Measurements from ENCODE around the gene CALML4. TPM values are rescaled to one million over a fixed set of nuclear protein-coding genes. Genes with fewer than 3 reads are reported as not detected.

CALML4 gene
- total RNA-seq, 1 experiment from 2014 or later: 3.3 TPM

DNA sequence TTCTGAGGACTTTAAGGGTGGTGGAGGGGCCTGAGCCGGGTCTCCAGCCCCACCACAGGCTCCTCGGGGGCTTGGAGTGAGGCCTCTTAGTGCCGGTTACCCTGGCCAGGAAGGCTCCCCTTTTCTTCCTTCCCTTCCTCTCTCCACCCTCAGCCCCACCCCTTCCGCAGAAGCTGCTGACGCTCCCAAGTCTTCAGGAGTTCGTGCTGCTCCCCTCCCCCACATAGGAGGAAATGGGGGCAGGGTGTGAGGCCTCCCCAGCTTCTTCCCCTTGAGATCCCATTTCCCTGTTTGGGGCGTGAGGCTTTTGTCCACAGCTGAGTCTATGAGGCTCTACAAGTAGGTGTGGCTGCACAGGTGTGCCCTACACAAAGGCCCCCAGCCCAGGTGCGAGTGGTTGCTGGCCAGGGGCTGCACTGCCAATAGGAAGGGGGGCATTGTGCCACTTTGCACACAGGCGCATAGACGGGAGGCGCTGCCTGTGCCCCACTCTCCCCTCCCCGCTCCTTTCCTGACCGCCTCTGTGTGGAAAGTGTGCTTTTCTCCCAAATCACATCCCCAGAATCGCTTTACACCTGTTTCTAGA, 915 bp upstream of the CALML4 start:
- H3K4me1 Mint-ChIP-seq (ENCODE audit: insufficient read depth, unreplicated experiment): peaks cover 6% of the 10 kb centered on the region
- BruUV-seq (replicated peaks): no TSS peak

DNA sequence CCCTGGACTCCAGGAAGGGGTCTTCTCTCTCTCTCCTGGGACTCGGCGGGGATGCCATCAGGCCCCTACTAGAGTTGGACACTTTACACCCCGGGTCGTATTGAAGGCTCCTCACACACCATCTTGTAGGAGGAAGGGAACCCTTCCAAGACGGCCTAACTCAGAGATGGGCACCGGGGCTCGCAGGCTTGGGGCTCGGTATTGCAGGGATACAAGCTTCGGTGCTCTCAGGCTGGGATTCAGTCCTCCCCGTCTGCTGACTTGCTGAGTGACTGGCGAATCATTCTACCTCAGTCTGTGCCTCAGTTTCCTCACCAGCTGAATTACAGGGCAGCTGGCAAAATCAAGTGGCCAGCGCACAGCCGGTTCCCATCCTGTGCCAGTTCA, 419 bp upstream of the CALML4 start:
- DNase-seq (ENCODE audit: unreplicated experiment): no peak
- POLR2A ChIA-PET: no interaction called here
- intact Hi-C loops (cut with micrococcal nuclease): no loop called here
- Mint-ChIP-seq H3K4me3 (ENCODE audit: unreplicated experiment) (no peak overlapping the region), H3K36me3 (ENCODE audit: insufficient read depth, unreplicated experiment) (peaks cover 10% of the 10 kb centered on the region), H3K4me1 (ENCODE audit: insufficient read depth, unreplicated experiment) (peaks cover 6% of the 10 kb centered on the region), H3K27me3 (ENCODE audit: insufficient read depth, unreplicated experiment) (no peaks in the 10 kb centered on the region), H3K9me3 (ENCODE audit: unreplicated experiment) (no peaks in the 10 kb centered on the region), H3K27ac (ENCODE audit: low read depth, unreplicated experiment) (no peak overlapping the region)
- BruUV-seq (replicated peaks): no TSS peak
- no peak for TF ChIP-seq CTCF (IDR thresholded peaks at IDR 0.05; ENCODE audit: unreplicated experiment)
- CTCF ChIA-PET: no interaction called here

More for the DNA sequence above, 915 bp upstream of the CALML4 start:
- intact Hi-C loops (cut with micrococcal nuclease): no loop called here
- DNase-seq (ENCODE audit: unreplicated experiment): no peak
- H3K27ac Mint-ChIP-seq (ENCODE audit: low read depth, unreplicated experiment): no peak overlapping the region
- H3K27me3 Mint-ChIP-seq (ENCODE audit: insufficient read depth, unreplicated experiment): no peaks in the 10 kb centered on the region
- ChIA-PET POLR2A (no interaction called here), CTCF (no interaction called here)
- H3K9me3 Mint-ChIP-seq (ENCODE audit: unreplicated experiment): no peaks in the 10 kb centered on the region
- TF ChIP-seq CTCF (IDR thresholded peaks at IDR 0.05; ENCODE audit: unreplicated experiment): no peak
- H3K4me3 Mint-ChIP-seq (ENCODE audit: unreplicated experiment): no peak overlapping the region
- peaks cover 10% of the 10 kb centered on the region for H3K36me3 Mint-ChIP-seq (ENCODE audit: insufficient read depth, unreplicated experiment)

DNA sequence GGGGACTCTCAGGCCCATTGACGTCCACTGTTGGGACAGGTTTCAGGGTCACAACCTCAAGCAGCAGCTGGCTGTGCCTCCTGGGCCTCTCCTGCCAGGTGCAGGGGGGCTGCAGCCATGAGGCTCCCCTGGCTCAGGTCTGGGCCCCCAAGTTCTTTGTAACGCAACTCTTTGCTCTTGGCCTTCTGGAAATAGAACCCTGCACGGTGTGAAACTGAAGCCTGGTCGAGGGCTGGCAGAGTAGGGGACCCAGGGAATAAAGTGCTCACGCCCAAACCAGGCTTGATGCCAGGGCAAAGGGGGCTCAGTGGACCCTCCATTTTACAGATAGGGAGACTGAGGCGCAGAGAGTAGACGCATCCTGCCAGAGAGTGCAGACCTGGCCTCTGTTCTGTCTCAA, 771 bp downstream of the CALML4 start:
- no peak for TF ChIP-seq CTCF (IDR thresholded peaks at IDR 0.05; ENCODE audit: unreplicated experiment)
- Mint-ChIP-seq H3K9me3 (ENCODE audit: unreplicated experiment) (no peaks in the 10 kb centered on the region), H3K4me1 (ENCODE audit: insufficient read depth, unreplicated experiment) (no peaks in the 10 kb centered on the region), H3K4me3 (ENCODE audit: unreplicated experiment) (no peak overlapping the region), H3K36me3 (ENCODE audit: insufficient read depth, unreplicated experiment) (peaks cover 16% of the 10 kb centered on the region), H3K27ac (ENCODE audit: low read depth, unreplicated experiment) (no peak overlapping the region), H3K27me3 (ENCODE audit: insufficient read depth, unreplicated experiment) (no peaks in the 10 kb centered on the region)
- no TSS peak for BruUV-seq (replicated peaks)
- ChIA-PET CTCF (no interaction called here), POLR2A (no interaction called here)
- intact Hi-C loops (cut with micrococcal nuclease): no loop called here
- DNase-seq (ENCODE audit: unreplicated experiment): no peak

DNA sequence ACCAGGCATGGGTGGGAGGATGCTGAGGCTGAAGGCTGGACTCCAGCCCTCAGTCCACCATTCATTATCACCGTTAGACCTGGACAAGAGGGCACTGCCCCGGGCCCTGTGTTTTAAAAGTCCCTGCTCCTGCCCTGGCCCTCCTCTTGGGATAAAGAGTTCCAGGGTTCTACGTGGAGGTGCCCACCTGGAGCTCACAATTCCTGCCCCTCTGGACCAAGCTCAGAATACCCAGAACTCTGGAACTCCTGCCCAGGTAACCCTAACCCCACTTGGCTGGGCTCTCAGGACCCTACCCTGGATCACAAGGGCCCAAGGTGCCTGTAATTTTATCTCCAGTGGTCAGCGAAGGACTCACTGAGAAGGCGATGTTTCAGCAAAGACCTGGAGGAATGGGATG, 1.2 kb downstream of the CALML4 start:
- Mint-ChIP-seq H3K4me3 (ENCODE audit: unreplicated experiment) (no peak overlapping the region), H3K9me3 (ENCODE audit: unreplicated experiment) (no peaks in the 10 kb centered on the region), H3K27ac (ENCODE audit: low read depth, unreplicated experiment) (no peak overlapping the region), H3K27me3 (ENCODE audit: insufficient read depth, unreplicated experiment) (no peaks in the 10 kb centered on the region), H3K36me3 (ENCODE audit: insufficient read depth, unreplicated experiment) (peaks cover 20% of the 10 kb centered on the region), H3K4me1 (ENCODE audit: insufficient read depth, unreplicated experiment) (no peaks in the 10 kb centered on the region)
- TF ChIP-seq CTCF (IDR thresholded peaks at IDR 0.05; ENCODE audit: unreplicated experiment): no peak
- no peak for DNase-seq (ENCODE audit: unreplicated experiment)
- ChIA-PET CTCF (no interaction called here), POLR2A (no interaction called here)
- intact Hi-C loops (cut with micrococcal nuclease): no loop called here
- no TSS peak for BruUV-seq (replicated peaks)

Measured in MCF 10A (cell line).